ENCODE data around the gene DEF6. TPM values are rescaled to one million over a fixed set of nuclear protein-coding genes. Genes with fewer than 3 reads are reported as not detected.

Gene DEF6
- total RNA-seq, 1 donor from 2014 or later: 21.5 TPM

GRCh38 chr6:35258336-35258735 is 39.3 kb upstream of the DEF6 start:
- no peaks in the 10 kb centered on the region for H3K36me3 ChIP-seq
- intact Hi-C loops (cut with DNase I): no loop called here
- H3K27me3 ChIP-seq (ENCODE audit: low read depth): no peaks in the 10 kb centered on the region
- no peak for TF ChIP-seq CTCF (IDR thresholded peaks at IDR 0.05)
- DNase-seq (no peak), ATAC-seq (no peak)
- H3K9me3 ChIP-seq: no peaks in the 10 kb centered on the region
- H3K4me3 ChIP-seq: peak overlapping the region; percentile 77
- peak overlapping the region; percentile 98 for H3K27ac ChIP-seq
- H3K4me1 ChIP-seq: peaks cover 28% of the 10 kb centered on the region

GRCh38 chr6:35258858-35259193 is 38.8 kb upstream of the DEF6 start:
- no peak for TF ChIP-seq CTCF (IDR thresholded peaks at IDR 0.05)
- Histone ChIP-seq H3K36me3 (no peaks in the 10 kb centered on the region), H3K27me3 (ENCODE audit: low read depth) (no peaks in the 10 kb centered on the region), H3K9me3 (no peaks in the 10 kb centered on the region), H3K27ac (peak overlapping the region; percentile 98), H3K4me1 (peaks cover 30% of the 10 kb centered on the region), H3K4me3 (peak overlapping the region; percentile 77)
- ATAC-seq: peak in 1 of 2 donors; percentile 21
- intact Hi-C loops (cut with DNase I): no loop called here
- DNase-seq: peak; percentile 53

- peak; percentile 99 for DNase-seq
- Histone ChIP-seq H3K27me3 (ENCODE audit: low read depth) (no peaks in the 10 kb centered on the region), H3K36me3 (no peaks in the 10 kb centered on the region), H3K4me3 (peak within 1 kb of the TSS; percentile 77), H3K27ac (peak within 1 kb of the TSS; percentile 98), H3K9me3 (no peaks in the 10 kb centered on the region), H3K4me1 (peaks cover 35% of the 10 kb centered on the region)
- peak; percentile 97 for ATAC-seq
- no peak for TF ChIP-seq CTCF (IDR thresholded peaks at IDR 0.05)
- intact Hi-C loops (cut with DNase I): no loop called here
Observed at GRCh38 chr6:35259194-35259947, 38.2 kb upstream of the DEF6 start, which contains the start of gene ZNF76. ZNF76 (plus strand) TSS chr6:35259735; CDS start chr6:35281152, 21,417 bp downstream.

- H3K27ac ChIP-seq: peak overlapping the region; percentile 98
- H3K9me3 ChIP-seq: no peaks in the 10 kb centered on the region
- peak overlapping the region; percentile 77 for H3K4me3 ChIP-seq
- H3K36me3 ChIP-seq: no peaks in the 10 kb centered on the region
- peak; percentile 84 to 86 for ATAC-seq
- H3K27me3 ChIP-seq (ENCODE audit: low read depth): no peaks in the 10 kb centered on the region
- TF ChIP-seq CTCF (IDR thresholded peaks at IDR 0.05): no peak
- intact Hi-C loops (cut with DNase I): no loop called here
- H3K4me1 ChIP-seq: peaks cover 39% of the 10 kb centered on the region
- peak; percentile 83 for DNase-seq
Observed at GRCh38 chr6:35259948-35260590, 37.5 kb upstream of the DEF6 start.

- H3K4me1 ChIP-seq: peaks cover 39% of the 10 kb centered on the region
- H3K27me3 ChIP-seq (ENCODE audit: low read depth): no peaks in the 10 kb centered on the region
- DNase-seq (no peak), ATAC-seq (no peak)
- intact Hi-C loops (cut with DNase I): no loop called here
- no peak for TF ChIP-seq CTCF (IDR thresholded peaks at IDR 0.05)
- H3K9me3 ChIP-seq: no peaks in the 10 kb centered on the region
- H3K27ac ChIP-seq: peak overlapping the region; percentile 98
- H3K36me3 ChIP-seq: no peaks in the 10 kb centered on the region
- H3K4me3 ChIP-seq: peak overlapping the region; percentile 77
Observed at GRCh38 chr6:35260591-35261570, 36.7 kb upstream of the DEF6 start.

Measured in lower lobe of right lung (tissue), 2 donors.